ENCODE measurements around the gene MCF2L.

- TF ChIP-seq CTCF (IDR thresholded peaks at IDR 0.05) (no peak), POLR2A (IDR thresholded peaks at IDR 0.05) (no peak)
These were observed 147.9 kb downstream of the MCF2L start for GRCh38 chr13:113116871-113117271.
